HS-27A (cell line): ENCODE data around the gene FIZ1.
A peak's percentile ranks its signal among the peaks of the same experiment; 100 is the strongest.

Experiments
- DNase-seq: peaks from one replicate; pipeline ENCODE4 v3.0.0-alpha.2; 2012; ENCODE audit warnings: low read depth, missing footprints

Gene FIZ1

GRCh38 chr19:55635334-55635717 lies 36.0 kb upstream of the FIZ1 start:
- DNase-seq, result no peak

GRCh38 chr19:55633861-55634260 lies 34.5 kb upstream of the FIZ1 start:
- DNase-seq, result no peak

GRCh38 chr19:55632463-55632834 lies 33.1 kb upstream of the FIZ1 start:
- peak; percentile 93 for DNase-seq

GRCh38 chr19:55626350-55626749 lies 27.0 kb upstream of the FIZ1 start:
- no peak for DNase-seq

GRCh38 chr19:55625004-55625326 lies 25.6 kb upstream of the FIZ1 start:
- no peak for DNase-seq

GRCh38 chr19:55624109-55625003 lies 25.0 kb upstream of the FIZ1 start, which contains the start of gene ZNF784:
Gene ZNF784 (minus strand): TSS chr19:55624566. CDS start chr19:55624561, 5 bp downstream.
- peak; percentile 84 for DNase-seq

- no peak for DNase-seq
Observed at GRCh38 chr19:55623561-55623960, 24.2 kb upstream of the FIZ1 start.

GRCh38 chr19:55623130-55623529 lies 23.8 kb upstream of the FIZ1 start:
- DNase-seq, result no peak

- no peak for DNase-seq
Observed at GRCh38 chr19:55622242-55622969, 23.1 kb upstream of the FIZ1 start.

GRCh38 chr19:55621673-55622231 lies 22.4 kb upstream of the FIZ1 start:
- DNase-seq, result no peak

- no peak for DNase-seq
Observed at GRCh38 chr19:55621205-55621672, 21.9 kb upstream of the FIZ1 start.

- no peak for DNase-seq
Observed at GRCh38 chr19:55620410-55621204, 21.3 kb upstream of the FIZ1 start.

- DNase-seq, result no peak
Observed at GRCh38 chr19:55619286-55619685, 20.0 kb upstream of the FIZ1 start.

GRCh38 chr19:55618426-55618825 lies 19.1 kb upstream of the FIZ1 start:
- DNase-seq, result no peak

GRCh38 chr19:55617426-55617825 lies 18.1 kb upstream of the FIZ1 start:
- no peak for DNase-seq

GRCh38 chr19:55616395-55616875 lies 17.1 kb upstream of the FIZ1 start:
- no peak for DNase-seq

GRCh38 chr19:55615543-55616394 lies 16.5 kb upstream of the FIZ1 start:
- DNase-seq, result no peak

- no peak for DNase-seq
Observed at GRCh38 chr19:55614711-55615542, 15.6 kb upstream of the FIZ1 start.

GRCh38 chr19:55613930-55614710 lies 14.8 kb upstream of the FIZ1 start:
- DNase-seq, result no peak
